H1 (cell line): Measurements from ENCODE around the gene CLDN4. TPM values are rescaled to one million over a fixed set of nuclear protein-coding genes. Genes with fewer than 3 reads are reported as not detected.
"Not testable (repeated sequence)": the region's sequence is repeated elsewhere in the genome, so short reads cannot be mapped to it uniquely, and the experiment has no call there.

Source experiments
- CTCF ChIA-PET: fragments of 300-600 bp; sonication (Branson Sonifier 250); formaldehyde crosslinking; loops from one replicate; lab custom pipeline; 2021; ENCODE audit not compliant: partially characterized antibody; lab: Charles Lee
- POLR2A ChIA-PET: fragments of 300-600 bp; sonication (Branson Sonifier 250); formaldehyde crosslinking; loops from one replicate; lab custom pipeline; 2021; ENCODE audit warnings: inconsistent platforms; ENCODE audit not compliant: partially characterized antibody; lab: Charles Lee
- DNase-seq, 2 experiments: peaks; one replicate each; pipeline versions ENCODE4 v3.0.0 to v3.0.0-alpha.2; 2010 to 2022; ENCODE audit warnings: low spot score in 2 of 2, low read depth in 1 of 2, mixed read lengths in 1 of 2
- FAIRE-seq: peaks from 2 replicates; lab custom pipeline; 2011; peaks lifted over from hg19 to GRCh38; lab: Jason Lieb, UNC
- H2AFZ ChIP-seq: 2 replicates; pipeline ENCODE4 v1.8.1; 2012; ENCODE audit warnings: low read length, inconsistent platforms
- H2AK5ac ChIP-seq: 2 replicates; pipeline ENCODE4 v1.6.1; 2013; ENCODE audit warnings: low read depth, low read length
- H2BK120ac ChIP-seq: replicated peaks from 2 replicates; pipeline ENCODE3; 2013; ENCODE audit warnings: low read depth, low read length, inconsistent platforms
- H2BK12ac ChIP-seq: 2 replicates; pipeline ENCODE4 v1.6.1; 2013; ENCODE audit warnings: low read depth, low read length
- H2BK15ac ChIP-seq: 2 replicates; pipeline ENCODE4 v1.6.1; 2013; ENCODE audit warnings: low read length
- H2BK20ac ChIP-seq: 2 replicates; pipeline ENCODE4 v1.6.1; 2013; ENCODE audit warnings: low read length
- H2BK5ac ChIP-seq: 2 replicates; pipeline ENCODE4 v1.6.1; 2013; ENCODE audit warnings: low read depth, low read length
- H3K14ac ChIP-seq: 2 replicates; pipeline ENCODE4 v1.6.1; 2013; ENCODE audit warnings: inconsistent platforms; ENCODE audit not compliant: insufficient read length
- H3K18ac ChIP-seq: 2 replicates; pipeline ENCODE4 v1.6.1; 2013; ENCODE audit warnings: low read length; ENCODE audit errors: extremely low read depth
- H3K23ac ChIP-seq: 2 replicates; pipeline ENCODE4 v1.6.1; 2013; ENCODE audit warnings: inconsistent platforms; ENCODE audit not compliant: insufficient read length
- H3K23me2 ChIP-seq: 2 replicates; pipeline ENCODE4 v1.6.1; 2013; ENCODE audit warnings: low read depth, low read length
- H3K27ac ChIP-seq: 2 replicates; pipeline ENCODE4 v1.6.1; 2011; ENCODE audit warnings: low read depth, low read length, inconsistent platforms
- H3K27me3 ChIP-seq, 4 experiments: replicated peaks in 1 of 4; 1 replicate in 1 of 4; 2 replicates in 3 of 4; pipeline versions ENCODE4 v1.6.1 to v1.8.1; 2011 to 2013; ENCODE audit warnings: low read length in 3 of 4, mild to moderate bottlenecking in 3 of 4, inconsistent platforms in 2 of 4, mixed read lengths in 2 of 4, moderate library complexity in 1 of 4; ENCODE audit not compliant: control insufficient read depth in 3 of 4, insufficient read depth in 3 of 4; ENCODE audit errors: extremely low read depth in 1 of 4
- H3K36me3 ChIP-seq, 4 experiments: 2 replicates each; pipeline versions ENCODE4 v1.6.1 to v1.8.1; 2011 to 2013; ENCODE audit warnings: mild to moderate bottlenecking in 4 of 4, low read length in 3 of 4, moderate library complexity in 2 of 4, control low read depth in 1 of 4, inconsistent platforms in 1 of 4; ENCODE audit not compliant: insufficient read depth in 4 of 4, control insufficient read depth in 2 of 4
- H3K4ac ChIP-seq: replicated peaks from 2 replicates; pipeline ENCODE3; 2013; ENCODE audit warnings: low read length, low read depth, mixed read lengths, inconsistent platforms; ENCODE audit not compliant: insufficient read length
- H3K4me1 ChIP-seq, 4 experiments: replicated peaks in 1 of 4; 1 replicate in 1 of 4; 2 replicates in 3 of 4; pipeline versions ENCODE4 v1.6.1 to v1.8.1; 2011 to 2013; ENCODE audit warnings: low read length in 3 of 4, inconsistent platforms in 2 of 4, mixed read lengths in 1 of 4; ENCODE audit not compliant: insufficient read depth in 4 of 4, control insufficient read depth in 3 of 4
- H3K4me2 ChIP-seq, 2 experiments: 2 replicates each; pipeline versions ENCODE4 v1.6.1 to v1.8.1; 2011 to 2013; ENCODE audit warnings: low read depth in 2 of 2, low read length in 2 of 2, control low read depth in 1 of 2, inconsistent platforms in 1 of 2, mild to moderate bottlenecking in 1 of 2; ENCODE audit not compliant: insufficient read depth in 1 of 2
- H3K4me3 ChIP-seq, 4 experiments: fragments of 200-600, 300-600 bp in 1 of 4; sonication (generic), shearing (Covaris generic), sonication (Bioruptor Twin) in 1 of 4; 2 replicates each; pipeline versions ENCODE4 v1.5.1 to v1.8.1; 2011 to 2016; ENCODE audit warnings: low read length in 4 of 4, low read depth in 3 of 4, control low read depth in 2 of 4, inconsistent platforms in 2 of 4, mild to moderate bottlenecking in 2 of 4, mixed read lengths in 1 of 4, moderate library complexity in 1 of 4; ENCODE audit not compliant: insufficient read depth in 2 of 4; ENCODE audit errors: extremely low read depth in 1 of 4
- H3K56ac ChIP-seq: replicated peaks from 2 replicates; pipeline ENCODE3; 2013; ENCODE audit warnings: low read depth, mild to moderate bottlenecking, mixed read lengths, low read length, inconsistent platforms; ENCODE audit not compliant: insufficient read length
- H3K79me1 ChIP-seq: 2 replicates; pipeline ENCODE4 v1.6.1; 2013; ENCODE audit warnings: low read depth, low read length, control low read depth
- H3K79me2 ChIP-seq, 2 experiments: 2 replicates each; pipeline versions ENCODE4 v1.6.1 to v1.8.1; 2012 to 2013; ENCODE audit warnings: low read length in 2 of 2, mild to moderate bottlenecking in 2 of 2, inconsistent platforms in 1 of 2; ENCODE audit not compliant: insufficient read depth in 2 of 2, control insufficient read depth in 1 of 2
- H3K9ac ChIP-seq, 4 experiments: replicated peaks in 1 of 4; 1 replicate in 1 of 4; 2 replicates in 3 of 4; pipeline versions ENCODE4 v1.6.1 to v1.8.1; 2011 to 2013; ENCODE audit warnings: low read depth in 3 of 4, low read length in 3 of 4, control low read depth in 2 of 4, mild to moderate bottlenecking in 2 of 4, moderate library complexity in 2 of 4, inconsistent platforms in 1 of 4; ENCODE audit errors: extremely low read depth in 1 of 4
- H3K9me3 ChIP-seq, 2 experiments: 2 replicates each; pipeline versions ENCODE4 v1.6.1 to v1.8.1; 2012 to 2013; ENCODE audit warnings: mild to moderate bottlenecking in 2 of 2, moderate library complexity in 2 of 2, control low read depth in 1 of 2, inconsistent platforms in 1 of 2, low read depth in 1 of 2, low read length in 1 of 2, mixed read lengths in 1 of 2; ENCODE audit not compliant: insufficient read depth in 2 of 2
- H4K20me1 ChIP-seq, 2 experiments: replicated peaks in 1 of 2; 2 replicates each; pipeline versions ENCODE3 to v1.8.1; 2011 to 2013; ENCODE audit warnings: inconsistent platforms in 2 of 2, low read length in 2 of 2, mild to moderate bottlenecking in 1 of 2; ENCODE audit not compliant: insufficient read depth in 2 of 2, control insufficient read depth in 1 of 2
- H4K5ac ChIP-seq: 2 replicates; pipeline ENCODE4 v1.6.1; 2013; ENCODE audit warnings: low read length, low read depth, mixed read lengths, inconsistent platforms; ENCODE audit not compliant: insufficient read length
- H4K8ac ChIP-seq: 2 replicates; pipeline ENCODE4 v1.8.0; 2013; ENCODE audit warnings: mild to moderate bottlenecking, moderate library complexity, low read length, inconsistent platforms; ENCODE audit not compliant: insufficient read depth; ENCODE audit errors: extremely low read depth
- H4K91ac ChIP-seq: replicated peaks from 2 replicates; pipeline ENCODE3; 2013; ENCODE audit warnings: low read length, mixed read lengths, inconsistent platforms; ENCODE audit not compliant: insufficient read length
- WGBS, 2 experiments: shearing (Covaris generic) in 1 of 2; methylation state at CpG; one replicate each; pipeline versions ENCODE4 v1.1.6 to v1.1.7; 2013 to 2015; ENCODE audit warnings: low lambda C conversion rate in 2 of 2, mixed read lengths in 2 of 2, inconsistent platforms in 1 of 2, low coverage in 1 of 2, missing lambda C conversion rate in 1 of 2; ENCODE audit not compliant: insufficient replicate concordance in 2 of 2, insufficient coverage in 1 of 2, insufficient read length in 1 of 2; ENCODE audit errors: extremely low coverage in 1 of 2, missing lambda C conversion rate in 1 of 2; 5-methylcytosine and 5-hydroxymethylcytosine counted together
- polyA plus RNA-seq, 7 experiments: library from polyadenylated mRNA; depleted of rRNA in 3 of 7; stranded (reverse) in 5 of 7; unstranded in 2 of 7; fragments of >200 nt in 5 of 7; fragments of 200-250 nt in 2 of 7; gene quantifications; 1 replicate in 5 of 7; 2 replicates in 1 of 7; 4 replicates in 1 of 7; pipeline versions ENCODE4 v1.2.1 to v1.2.3, GENCODE V29; 2011 to 2013; ENCODE audit warnings: missing spikeins in 2 of 7, mixed read lengths in 2 of 7
- total RNA-seq: library from RNA; stranded (reverse); fragmentation: NEBNext Ultra II Directional; extraction: Animal tissue kit (Norgen Biotek cat#: 25700); gene quantifications from 2 replicates; pipeline ENCODE4 v1.2.1, GENCODE V29; 2021

The CLDN4 gene
- total and polyA plus RNA-seq, 2 of the 8 experiments (the other 6 are each of a cell fraction or from before 2014, with no cell fraction given) = 28.0 to 69.3 TPM

- H3K36me3 ChIP-seq, H4K91ac ChIP-seq, H2BK12ac ChIP-seq, H3K79me1 ChIP-seq, H2BK120ac ChIP-seq, H2AFZ ChIP-seq, H3K4me3 ChIP-seq, H2AK5ac ChIP-seq, H3K56ac ChIP-seq, H3K27me3 ChIP-seq, H3K14ac ChIP-seq, H3K27ac ChIP-seq, FAIRE-seq, H3K23ac ChIP-seq, H2BK20ac ChIP-seq, H3K4me1 ChIP-seq, H3K79me2 ChIP-seq, H3K4me2 ChIP-seq, H3K18ac ChIP-seq, H2BK15ac ChIP-seq, POLR2A ChIA-PET, H4K5ac ChIP-seq, H4K20me1 ChIP-seq, H2BK5ac ChIP-seq, H3K23me2 ChIP-seq, H3K9ac ChIP-seq, DNase-seq, H3K9me3 ChIP-seq, H4K8ac ChIP-seq, H3K4ac ChIP-seq: not testable (repeated sequence)
- 96% methylated on average over 6 of the region's 7 CpGs; no CpG with 5 or more reads in 1 of the 2 experiments for WGBS, 2 experiments
- CTCF ChIA-PET = interaction anchor here (0.6 to 1.4 kb wide), 2 partner anchors 31 to 51 kb away, joined by 3 read pairs; no protein-coding TSS in a partner anchor
These were observed 39.6 kb upstream of the CLDN4 start for GRCh38 chr7:73791170-73791690.
